Activated CD4-positive, alpha-beta T cell treated with anti-CD3 and anti-CD28 coated beads for 24 hours (primary cell): ENCODE results near the gene CNN3.

Experiments
- DNase-seq, 2 donors: peaks; one replicate each; pipeline ENCODE4 v3.0.0-alpha.2; 2020; ENCODE audit warnings: low read depth in 2 of 2

The CNN3 gene

GRCh38 chr1:94856004-94856403, 70.9 kb downstream of the CNN3 start:
- DNase-seq: no peak

GRCh38 chr1:94855307-94855700, 71.6 kb downstream of the CNN3 start:
- DNase-seq: no peak

DNA sequence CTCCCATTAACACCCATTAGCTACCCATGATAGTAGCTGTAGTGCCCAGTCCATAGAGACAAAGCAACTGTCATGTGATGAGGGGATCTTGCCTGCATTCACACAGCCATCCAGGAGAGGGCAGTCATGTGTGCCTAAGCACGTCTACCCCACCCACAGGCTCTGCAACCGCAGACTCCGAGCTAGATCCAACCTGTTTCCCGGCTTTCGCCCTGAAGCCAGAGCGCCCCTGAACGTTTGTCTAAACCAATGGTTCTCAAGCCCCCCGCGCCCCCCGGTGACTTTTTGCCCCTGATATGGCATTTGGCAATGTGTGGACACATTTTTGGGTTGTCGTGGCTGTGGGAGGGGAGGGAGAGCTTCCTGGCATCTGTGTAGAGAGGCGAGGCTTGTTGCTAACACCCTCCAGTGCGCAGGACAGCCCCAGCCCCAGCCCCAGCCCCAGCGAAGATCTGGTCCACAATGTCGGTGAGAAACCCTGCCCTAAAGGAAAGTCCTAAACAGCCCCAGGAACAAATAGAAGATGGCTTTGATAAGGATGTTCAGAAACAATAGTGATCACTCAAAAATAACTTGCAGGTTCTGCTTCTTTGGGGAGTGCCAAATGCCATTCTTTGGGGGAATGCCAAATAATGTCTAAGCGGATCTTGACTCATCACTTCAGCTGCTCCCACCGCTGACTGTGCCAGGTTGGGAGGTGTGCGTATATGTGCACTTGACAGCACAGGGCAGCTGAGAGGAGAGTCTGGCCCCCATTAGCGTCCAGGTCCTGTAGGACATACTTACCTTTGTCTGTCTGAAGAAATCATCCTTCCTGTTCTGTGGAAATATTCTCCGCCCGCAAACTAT, 72.2 kb downstream of the CNN3 start:
- peak; percentile 58 to 62 for DNase-seq

DNA sequence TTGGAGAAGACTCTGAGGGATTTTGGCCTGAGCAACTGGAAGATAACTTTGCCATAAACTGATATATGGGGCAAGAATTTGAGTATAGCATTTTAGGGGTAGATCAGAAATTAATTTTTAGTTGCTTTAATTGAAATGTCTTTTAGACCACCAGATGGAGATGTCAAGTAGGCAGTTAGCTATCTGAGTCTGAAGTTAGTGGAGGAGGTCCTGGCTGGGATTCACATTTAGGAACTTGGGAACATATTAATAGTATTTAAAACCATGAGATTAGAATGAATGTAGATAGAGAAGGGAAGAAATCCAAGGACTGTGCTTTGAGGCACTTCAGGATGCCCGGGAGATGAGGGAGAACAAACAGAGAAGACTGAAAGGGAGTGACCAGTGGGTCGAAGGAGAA, 74.1 kb downstream of the CNN3 start:
- no peak for DNase-seq

- DNase-seq: no peak
Measured at GRCh38 chr1:94851571-94851970, 75.3 kb downstream of the CNN3 start.
